Measurements from ENCODE around the gene RACK1.
"Not testable (repeated sequence)": the region's sequence is repeated elsewhere in the genome, so short reads cannot be mapped to it uniquely, and the experiment has no call there.

RACK1 gene

DNA sequence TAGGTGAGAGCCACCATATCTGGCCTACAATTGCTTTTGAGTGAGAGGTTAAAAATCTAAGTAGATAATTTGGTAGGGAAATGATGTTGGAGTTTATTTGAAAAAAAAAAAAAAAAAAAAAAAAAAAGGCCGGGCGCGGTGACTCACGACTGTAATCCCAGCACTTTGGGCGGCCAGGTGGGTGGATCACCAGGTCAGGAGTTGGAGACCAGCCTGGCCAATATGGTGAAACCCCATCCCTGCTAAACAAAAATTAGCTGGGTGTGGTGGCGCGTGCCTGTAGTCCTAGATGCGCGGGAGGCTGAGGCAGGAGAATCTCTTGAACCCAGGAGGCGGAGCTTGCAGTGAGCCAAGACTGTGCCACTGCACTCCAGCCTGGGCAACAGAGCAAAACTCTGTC is 29.5 kb downstream of the RACK1 start:
- not testable (repeated sequence) for DNase-seq (ENCODE audit: low read depth in 2 of 2)

GRCh38 chr5:181212934-181213333 is 30.8 kb downstream of the RACK1 start:
- DNase-seq (ENCODE audit: low read depth in 2 of 2), result no peak

DNA sequence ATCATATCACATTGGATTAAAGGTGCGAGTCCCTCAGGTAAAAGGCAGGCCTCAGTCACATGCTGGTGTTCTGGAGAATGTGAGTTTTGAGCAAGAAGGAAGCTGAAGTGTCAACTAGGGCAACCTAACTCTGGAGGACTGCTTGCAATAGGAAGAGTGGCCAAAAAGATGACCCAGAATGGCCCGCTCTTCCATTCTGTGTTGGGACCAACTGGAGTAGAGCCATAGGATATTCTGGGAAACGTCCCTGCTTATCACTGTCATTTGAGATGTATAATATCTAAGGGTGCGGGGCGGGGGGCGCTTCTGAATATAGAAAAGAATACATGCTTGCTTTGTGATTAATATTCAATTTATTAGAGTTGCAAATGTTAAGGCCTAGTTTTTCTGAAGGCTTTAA is 31.6 kb downstream of the RACK1 start:
- no peak for DNase-seq (ENCODE audit: low read depth in 2 of 2)

GRCh38 chr5:181211208-181211607 is 32.5 kb downstream of the RACK1 start:
- DNase-seq (ENCODE audit: low read depth in 2 of 2), result no peak

DNA sequence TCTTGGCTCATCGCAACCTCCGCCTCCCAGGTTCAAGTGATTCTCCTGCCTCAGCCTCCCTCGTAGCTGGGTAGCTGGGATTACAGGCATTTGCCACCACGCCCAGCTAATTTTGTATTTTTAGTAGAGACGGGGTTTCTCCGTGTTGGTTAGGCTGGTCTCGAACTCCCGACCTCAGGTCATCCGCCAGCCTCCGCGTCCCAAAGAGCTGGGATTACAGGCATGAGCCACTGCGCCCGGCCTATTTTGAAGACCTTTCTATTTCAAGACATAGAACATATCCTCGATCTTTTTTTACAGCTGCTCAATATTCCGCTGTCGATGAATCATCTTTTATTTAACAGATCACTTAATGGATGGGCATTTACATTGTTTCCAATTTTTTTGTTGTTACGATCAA is 33.0 kb downstream of the RACK1 start:
- DNase-seq (ENCODE audit: low read depth in 2 of 2), result not testable (repeated sequence)

- not testable (repeated sequence) for DNase-seq (ENCODE audit: low read depth in 2 of 2)
Measured at GRCh38 chr5:181210148-181210547, 33.6 kb downstream of the RACK1 start.

- not testable (repeated sequence) for DNase-seq (ENCODE audit: low read depth in 2 of 2)
Measured at GRCh38 chr5:181209006-181209405, 34.7 kb downstream of the RACK1 start.

DNA sequence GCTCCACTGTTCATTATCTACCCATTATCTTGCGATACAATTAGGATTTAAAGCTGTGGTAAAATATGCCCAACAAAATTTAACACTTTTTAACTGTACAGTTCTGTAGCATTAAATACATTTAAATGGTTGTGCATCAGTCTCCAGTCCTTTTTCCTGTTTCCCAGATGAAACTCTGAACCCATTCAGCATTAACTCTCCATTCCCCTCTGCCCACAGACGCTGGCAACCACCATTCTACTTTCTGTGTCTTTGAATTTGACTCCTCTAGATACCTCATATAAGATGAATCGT is 35.8 kb downstream of the RACK1 start:
- DNase-seq (ENCODE audit: low read depth in 2 of 2), result no peak

DNA sequence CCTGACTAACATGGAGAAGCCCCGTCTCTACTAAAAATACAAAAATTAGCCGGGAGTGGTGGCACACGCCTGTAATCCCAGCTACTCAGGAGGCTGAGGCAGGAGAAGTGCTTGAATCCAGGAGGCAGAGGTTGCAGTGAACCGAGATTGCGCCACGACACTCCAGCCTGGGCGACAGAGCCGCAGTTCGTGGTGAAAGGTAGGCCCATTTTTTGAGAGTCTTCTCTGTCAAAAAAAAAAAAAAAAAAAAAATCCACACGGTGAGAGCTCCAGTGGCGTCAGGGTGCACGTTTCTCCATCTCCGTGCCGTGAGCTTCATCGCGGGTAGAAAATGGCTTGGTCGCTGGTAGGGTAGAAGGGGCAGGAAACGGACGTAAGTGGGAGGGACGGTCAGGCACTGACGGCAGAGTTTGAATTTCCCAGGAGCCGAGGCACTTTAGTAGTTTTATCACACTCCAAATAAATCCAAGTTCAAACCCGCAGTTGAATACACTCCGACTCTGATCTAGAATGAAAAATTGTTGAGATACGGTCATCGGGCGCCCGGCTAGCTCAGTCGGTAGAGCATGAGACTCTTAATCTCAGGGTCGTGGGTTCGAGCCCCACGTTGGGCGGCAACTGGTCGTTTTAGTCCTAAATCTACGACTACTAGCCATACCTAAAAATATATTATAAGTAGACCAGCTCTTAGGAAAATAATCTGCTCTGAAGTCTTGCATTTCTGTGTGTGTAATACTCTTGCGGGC is 36.3 kb downstream of the RACK1 start:
- DNase-seq (ENCODE audit: low read depth in 2 of 2), result peak; percentile 80 to 97

DNA sequence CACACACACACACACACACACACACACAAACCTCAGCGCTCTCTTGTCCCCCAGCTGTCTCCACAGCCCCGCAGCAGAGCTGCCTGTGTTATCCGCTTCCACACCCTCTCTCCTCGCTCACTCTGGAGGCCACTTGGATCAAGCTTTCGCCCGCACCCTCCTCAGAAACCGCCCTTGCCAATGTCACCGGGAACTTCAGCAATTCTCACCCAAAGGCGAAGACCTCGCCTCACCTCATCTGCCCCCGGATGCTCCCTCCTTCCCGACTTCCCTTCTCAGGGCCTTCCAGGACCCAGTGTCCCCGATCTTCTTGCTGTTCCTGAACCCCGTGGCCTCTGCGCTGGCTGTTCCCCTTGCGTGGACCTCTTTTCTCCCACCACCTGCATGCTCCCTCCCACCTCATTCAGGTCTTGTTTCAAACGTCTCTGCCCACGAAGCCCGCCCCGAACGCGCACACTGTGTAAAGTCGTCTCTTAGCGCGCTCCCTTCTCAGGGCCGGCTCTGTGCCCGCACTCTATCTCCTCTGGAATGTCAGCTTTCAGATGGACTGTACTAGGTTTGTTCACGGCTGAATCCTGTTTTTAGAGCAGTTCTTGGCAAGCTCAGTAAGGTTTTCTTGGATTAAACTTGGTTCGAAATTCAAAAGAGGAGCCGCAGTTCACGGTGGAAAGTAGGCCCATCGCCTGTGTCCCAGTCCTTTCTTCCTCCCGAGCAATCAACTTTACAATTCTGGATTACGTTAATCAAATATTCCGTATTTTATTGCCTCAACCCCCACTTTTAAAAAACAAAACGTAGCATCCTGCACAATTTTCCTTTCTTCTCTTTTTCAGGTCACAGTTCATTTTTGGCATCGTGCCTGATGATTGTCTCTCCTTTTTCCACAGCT is 37.7 kb downstream of the RACK1 start:
- no peak for DNase-seq (ENCODE audit: low read depth in 2 of 2)

DNA sequence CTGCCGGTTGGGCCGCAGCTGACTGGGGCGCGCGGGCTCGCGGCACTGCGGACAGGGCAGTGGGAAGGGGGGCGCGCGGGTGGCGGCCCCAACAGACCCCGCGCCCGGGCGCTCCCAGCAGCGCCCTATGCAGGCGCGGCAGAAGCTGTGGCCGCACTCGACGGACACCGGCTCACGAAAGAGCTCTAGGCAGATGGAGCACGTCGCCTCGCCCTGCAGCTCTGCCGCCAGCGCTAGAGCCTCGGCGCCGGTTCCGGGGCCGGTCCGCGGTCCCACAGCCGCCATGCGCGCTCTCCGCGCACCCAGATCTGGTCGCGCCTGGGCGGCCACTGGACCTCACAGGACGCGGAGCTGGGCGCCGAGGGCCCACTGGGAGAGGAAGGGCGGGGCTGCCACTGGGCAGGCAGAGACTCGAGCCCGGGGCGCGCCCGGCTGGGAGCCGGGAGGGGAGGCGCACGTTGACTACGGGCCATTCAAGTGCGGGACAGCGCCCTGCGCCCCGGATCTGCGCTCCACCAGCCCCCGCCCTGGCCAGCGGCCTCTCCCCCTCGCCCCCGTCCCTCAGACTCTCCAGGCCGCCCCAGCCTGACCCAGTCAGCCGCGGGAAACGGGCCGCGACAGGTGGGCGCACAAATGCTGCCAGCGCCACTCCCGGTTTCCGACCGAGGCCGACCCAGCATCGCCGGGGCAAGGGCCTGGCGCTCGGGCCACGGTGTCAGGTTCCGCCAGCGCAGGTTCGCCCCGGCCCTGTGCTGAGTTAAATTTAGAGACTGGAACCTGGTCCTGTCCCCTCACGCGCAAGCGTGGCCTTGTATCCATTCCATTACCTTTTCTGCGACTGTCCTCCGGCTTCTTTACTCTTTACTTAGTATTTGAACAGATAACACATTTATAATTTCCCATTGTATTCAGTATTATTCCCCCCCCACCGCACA is 38.6 kb downstream of the RACK1 start, which contains the start of gene TRIM7:
Gene TRIM7, minus strand, starts transcription at position 371 of the 935 bp plus-strand sequence. Its CDS starts 86 bp downstream, at position 285.
- no peak for DNase-seq (ENCODE audit: low read depth in 2 of 2)

GRCh38 chr5:181204113-181204825 is 39.4 kb downstream of the RACK1 start:
- DNase-seq (ENCODE audit: low read depth in 2 of 2), result no peak

DNA sequence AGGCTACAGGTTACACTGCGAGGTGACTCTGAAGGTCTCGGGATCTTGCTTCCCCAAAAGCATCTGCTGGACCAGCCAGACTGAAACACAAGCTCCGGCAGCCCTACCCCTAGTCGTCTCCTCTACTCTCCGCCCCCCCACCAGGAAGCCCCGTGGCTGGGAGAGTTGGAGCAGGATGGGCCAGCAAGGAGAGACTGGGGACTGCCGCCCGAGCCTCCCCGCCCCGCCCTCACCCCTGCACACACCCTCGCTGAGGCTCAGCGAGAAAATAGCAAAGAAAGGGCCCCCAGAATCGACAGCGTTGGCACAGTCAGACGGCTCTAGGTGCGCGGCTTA is 40.0 kb downstream of the RACK1 start:
- DNase-seq (ENCODE audit: low read depth in 2 of 2), result no peak

DNA sequence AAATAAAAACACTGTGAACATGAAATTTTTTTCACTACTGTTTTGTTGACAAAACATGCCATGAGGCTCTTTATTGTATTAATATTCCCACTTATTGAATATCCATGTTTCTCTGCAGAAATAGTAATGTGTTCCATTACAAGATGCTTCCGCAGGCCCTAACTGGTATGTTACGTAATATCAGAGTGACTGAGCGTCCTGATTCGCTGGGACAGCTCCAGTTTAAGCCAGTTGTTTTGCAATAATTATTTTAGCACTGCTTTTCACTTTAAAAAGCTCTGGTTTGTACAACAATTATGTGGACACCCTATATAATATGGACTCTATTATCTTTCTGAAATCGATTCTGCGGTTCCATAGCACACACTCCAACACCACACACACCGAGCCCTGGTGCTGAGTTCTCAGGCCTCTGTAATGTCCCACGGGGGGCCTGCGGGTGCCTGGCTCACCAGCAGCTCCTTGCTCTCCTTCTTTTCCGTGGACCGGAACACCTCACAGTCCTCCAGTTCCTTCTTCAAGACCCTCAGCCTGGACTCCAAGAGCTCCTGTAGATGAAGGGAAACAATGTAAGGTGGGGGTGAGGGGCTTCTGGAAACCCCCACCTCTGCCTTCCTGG is 40.5 kb downstream of the RACK1 start:
- DNase-seq (ENCODE audit: low read depth in 2 of 2), result no peak

- DNase-seq (ENCODE audit: low read depth in 2 of 2), result no peak
Measured at GRCh38 chr5:181200816-181201215, 42.9 kb downstream of the RACK1 start.

GRCh38 chr5:181199881-181200638 is 43.6 kb downstream of the RACK1 start:
- DNase-seq (ENCODE audit: low read depth in 2 of 2), result no peak

DNA sequence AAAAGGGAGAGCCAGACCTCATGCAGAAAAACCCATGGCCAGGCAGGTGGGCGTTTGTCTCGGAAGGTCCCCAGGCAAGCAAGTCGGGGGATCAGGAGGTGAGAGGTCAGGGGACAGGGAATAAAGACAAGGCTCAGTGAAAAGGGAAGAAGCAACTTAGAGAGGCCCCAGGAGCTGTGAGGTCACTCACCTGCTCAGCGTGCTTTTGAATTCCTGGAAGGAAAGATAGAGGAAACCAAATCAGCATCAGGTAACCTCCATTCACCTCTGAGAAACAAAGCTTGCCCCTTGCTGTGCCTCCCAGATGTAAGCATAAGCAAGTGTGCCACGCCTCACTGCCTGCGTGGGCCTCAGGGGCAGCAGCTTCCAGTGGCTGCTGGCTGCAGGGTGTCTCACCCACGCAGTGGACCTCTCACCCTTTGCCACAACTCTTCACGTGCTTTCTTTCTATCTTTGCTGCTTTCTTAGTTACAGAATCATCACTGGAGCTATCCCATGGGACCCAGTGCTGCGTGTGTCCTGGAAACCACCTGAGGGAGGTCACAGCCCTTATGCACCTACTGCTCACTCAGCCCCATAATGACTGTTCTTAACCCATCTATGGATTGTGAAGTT is 44.7 kb downstream of the RACK1 start:
- DNase-seq (ENCODE audit: low read depth in 2 of 2), result no peak

GRCh38 chr5:181198106-181198685 is 45.5 kb downstream of the RACK1 start:
- no peak for DNase-seq (ENCODE audit: low read depth in 2 of 2)

DNA sequence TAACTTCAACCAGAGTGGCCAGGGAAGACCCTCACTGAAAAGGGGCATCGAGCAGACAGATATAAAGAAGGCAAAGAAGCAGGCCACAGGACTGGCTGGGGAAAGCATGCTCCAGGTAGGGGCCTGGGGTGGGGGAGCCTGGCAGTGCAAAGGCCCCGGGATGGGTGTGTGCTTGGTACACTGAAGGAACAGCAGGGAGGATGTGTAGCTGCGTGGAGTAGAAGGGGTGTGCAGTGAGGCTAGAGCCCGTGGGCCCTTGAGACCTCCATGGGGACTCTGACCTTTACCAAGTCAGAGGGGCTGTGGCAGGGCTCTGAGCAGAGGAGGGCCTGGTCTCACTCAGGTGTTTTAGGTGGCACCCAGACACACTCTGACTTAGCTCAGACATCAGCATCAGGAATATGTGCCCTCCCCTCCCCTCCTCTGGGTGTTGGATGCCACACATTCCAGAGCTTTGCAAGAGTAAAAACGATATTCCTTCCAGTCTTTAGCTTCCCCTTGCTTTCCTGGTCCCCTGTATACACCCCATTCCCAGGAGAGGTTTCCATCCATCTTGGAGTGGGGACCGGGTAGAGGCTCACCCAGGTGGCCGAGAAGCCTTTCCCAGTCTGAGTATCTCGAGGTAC is 46.3 kb downstream of the RACK1 start:
- no peak for DNase-seq (ENCODE audit: low read depth in 2 of 2)
